ENCODE results near the gene FOXN3. TPM values are rescaled to one million over a fixed set of nuclear protein-coding genes. Genes with fewer than 3 reads are reported as not detected.

FOXN3 gene
- polyA plus RNA-seq, 2 of the 4 experiments (the other 2 are of a cell fraction), result 6.0 to 6.4 TPM

DNA sequence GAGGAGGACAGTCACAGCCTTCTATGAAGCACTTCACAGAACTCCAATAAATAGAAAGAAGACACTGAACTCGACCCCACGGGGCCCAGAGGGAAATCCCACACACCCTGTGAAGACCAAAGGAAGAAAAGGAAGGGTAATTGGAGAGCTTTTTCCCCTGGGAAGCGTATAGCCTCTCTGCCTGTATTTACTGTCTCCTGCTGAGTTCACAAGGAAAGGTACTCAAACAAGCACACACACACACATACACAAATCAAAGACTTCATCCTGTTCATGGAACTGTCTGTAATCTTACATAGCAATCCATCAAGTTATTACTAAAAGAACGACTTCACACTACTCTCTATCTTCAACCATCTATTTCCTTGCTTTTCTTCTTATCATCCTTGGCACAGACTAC lies 15.3 kb downstream of the FOXN3 start:
- Histone ChIP-seq H3K4me2 (no peak overlapping the region), H3K9me3 (no peaks in the 10 kb centered on the region), H3K4me1 (no peaks in the 10 kb centered on the region), H3K4me3 (no peak overlapping the region), H3K27ac (no peak overlapping the region)
- ChIA-PET POLR2A (no interaction called here), CTCF (interaction anchor here (1.1 kb wide), 1 partner anchor 13 kb away, joined by 3 read pairs; no protein-coding TSS in a partner anchor)
- TF ChIP-seq HDAC2 (IDR thresholded peaks at IDR 0.05), result no peak
- no peak for TF ChIP-seq MAZ (IDR thresholded peaks at IDR 0.05; ENCODE audit: borderline replicate concordance, low read depth, low read length)
- no peak for TF ChIP-seq HEYL (CRISPR knock-in tag; IDR thresholded peaks at IDR 0.05)
- TF ChIP-seq, protein P1, sequence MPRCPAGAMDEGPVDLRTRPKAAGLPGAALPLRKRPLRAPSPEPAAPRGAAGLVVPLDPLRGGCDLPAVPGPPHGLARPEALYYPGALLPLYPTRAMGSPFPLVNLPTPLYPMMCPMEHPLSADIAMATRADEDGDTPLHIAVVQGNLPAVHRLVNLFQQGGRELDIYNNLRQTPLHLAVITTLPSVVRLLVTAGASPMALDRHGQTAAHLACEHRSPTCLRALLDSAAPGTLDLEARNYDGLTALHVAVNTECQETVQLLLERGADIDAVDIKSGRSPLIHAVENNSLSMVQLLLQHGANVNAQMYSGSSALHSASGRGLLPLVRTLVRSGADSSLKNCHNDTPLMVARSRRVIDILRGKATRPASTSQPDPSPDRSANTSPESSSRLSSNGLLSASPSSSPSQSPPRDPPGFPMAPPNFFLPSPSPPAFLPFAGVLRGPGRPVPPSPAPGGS (IDR thresholded peaks at IDR 0.05), result no peak
- TF ChIP-seq BHLHE40 (IDR thresholded peaks at IDR 0.05; ENCODE audit: low read depth, low read length), result no peak
- TF ChIP-seq, protein P2, sequence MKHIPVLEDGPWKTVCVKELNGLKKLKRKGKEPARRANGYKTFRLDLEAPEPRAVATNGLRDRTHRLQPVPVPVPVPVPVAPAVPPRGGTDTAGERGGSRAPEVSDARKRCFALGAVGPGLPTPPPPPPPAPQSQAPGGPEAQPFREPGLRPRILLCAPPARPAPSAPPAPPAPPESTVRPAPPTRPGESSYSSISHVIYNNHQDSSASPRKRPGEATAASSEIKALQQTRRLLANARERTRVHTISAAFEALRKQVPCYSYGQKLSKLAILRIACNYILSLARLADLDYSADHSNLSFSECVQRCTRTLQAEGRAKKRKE (CRISPR knock-in tag; IDR thresholded peaks at IDR 0.05; ENCODE audit: low read depth), result no peak
- TF ChIP-seq EP300 (IDR thresholded peaks at IDR 0.05), result no peak
- no peak for TF ChIP-seq ZNF302 (CRISPR knock-in tag; IDR thresholded peaks at IDR 0.05)
- no peak for TF ChIP-seq CHD4 (IDR thresholded peaks at IDR 0.05; ENCODE audit: borderline replicate concordance)
- TF ChIP-seq, protein P3, sequence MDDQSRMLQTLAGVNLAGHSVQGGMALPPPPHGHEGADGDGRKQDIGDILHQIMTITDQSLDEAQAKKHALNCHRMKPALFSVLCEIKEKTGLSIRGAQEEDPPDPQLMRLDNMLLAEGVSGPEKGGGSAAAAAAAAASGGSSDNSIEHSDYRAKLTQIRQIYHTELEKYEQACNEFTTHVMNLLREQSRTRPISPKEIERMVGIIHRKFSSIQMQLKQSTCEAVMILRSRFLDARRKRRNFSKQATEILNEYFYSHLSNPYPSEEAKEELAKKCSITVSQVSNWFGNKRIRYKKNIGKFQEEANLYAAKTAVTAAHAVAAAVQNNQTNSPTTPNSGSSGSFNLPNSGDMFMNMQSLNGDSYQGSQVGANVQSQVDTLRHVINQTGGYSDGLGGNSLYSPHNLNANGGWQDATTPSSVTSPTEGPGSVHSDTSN (IDR thresholded peaks at IDR 0.05), result no peak
- no peak for TF ChIP-seq FOXS1 (CRISPR knock-in tag; IDR thresholded peaks at IDR 0.05)
- no peak for TF ChIP-seq MYC (IDR thresholded peaks at IDR 0.05; ENCODE audit: borderline replicate concordance, low read length)
- TF ChIP-seq FOSB (CRISPR knock-in tag; IDR thresholded peaks at IDR 0.05), result no peak
- no peak for TF ChIP-seq FOSL2 (IDR thresholded peaks at IDR 0.05)
- TF ChIP-seq FOSL2 (CRISPR knock-in tag; IDR thresholded peaks at IDR 0.05), result no peak
- no peak for TF ChIP-seq NPAS2 (CRISPR knock-in tag; IDR thresholded peaks at IDR 0.05; ENCODE audit: borderline replicate concordance)
- TF ChIP-seq HOXA7 (CRISPR knock-in tag; IDR thresholded peaks at IDR 0.05), result no peak
- TF ChIP-seq NR3C1 (IDR thresholded peaks at IDR 0.05), result no peak
- ATAC-seq (no peak), DNase-seq (ENCODE audit: low read depth in 1 of 2, low spot score in 1 of 2) (no peak), FAIRE-seq (no peak)
- WGBS (ENCODE audit: missing lambda C conversion rate), result 35% methylated on average over 4 of the region's 4 CpGs

DNA sequence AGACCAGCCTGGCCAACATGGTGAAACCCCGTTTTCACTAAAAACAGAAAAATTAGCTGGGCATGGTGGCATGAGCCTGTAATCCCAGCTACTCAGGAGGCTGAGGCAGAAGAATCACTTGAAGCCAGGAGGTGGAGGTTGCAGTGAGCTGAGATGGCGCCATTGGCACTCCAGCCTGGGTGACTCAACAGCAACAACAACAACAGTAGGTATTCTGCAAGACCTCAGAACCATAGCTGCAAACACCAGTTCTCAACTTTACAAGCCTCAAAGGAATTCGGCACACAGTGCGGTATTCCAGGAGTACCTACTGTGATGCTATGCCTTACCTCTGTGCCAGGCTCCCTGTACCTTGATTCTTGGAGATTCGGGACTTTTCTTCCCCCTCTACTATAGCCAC lies 15.8 kb downstream of the FOXN3 start:
- Histone ChIP-seq H3K4me2 (no peak overlapping the region), H3K4me3 (no peak overlapping the region), H3K27ac (no peak overlapping the region), H3K9me3 (no peaks in the 10 kb centered on the region), H3K4me1 (no peaks in the 10 kb centered on the region)
- ChIA-PET CTCF (no interaction called here), POLR2A (no interaction called here)
- ATAC-seq (no peak), FAIRE-seq (no peak), DNase-seq (ENCODE audit: low read depth in 1 of 2, low spot score in 1 of 2) (no peak)
- TF ChIP-seq MYC (IDR thresholded peaks at IDR 0.05; ENCODE audit: borderline replicate concordance, low read length) (no peak), CBX8 (IDR thresholded peaks at IDR 0.05) (no peak), TFCP2L1 (CRISPR knock-in tag; IDR thresholded peaks at IDR 0.05) (no peak)
- TF ChIP-seq, protein P4, sequence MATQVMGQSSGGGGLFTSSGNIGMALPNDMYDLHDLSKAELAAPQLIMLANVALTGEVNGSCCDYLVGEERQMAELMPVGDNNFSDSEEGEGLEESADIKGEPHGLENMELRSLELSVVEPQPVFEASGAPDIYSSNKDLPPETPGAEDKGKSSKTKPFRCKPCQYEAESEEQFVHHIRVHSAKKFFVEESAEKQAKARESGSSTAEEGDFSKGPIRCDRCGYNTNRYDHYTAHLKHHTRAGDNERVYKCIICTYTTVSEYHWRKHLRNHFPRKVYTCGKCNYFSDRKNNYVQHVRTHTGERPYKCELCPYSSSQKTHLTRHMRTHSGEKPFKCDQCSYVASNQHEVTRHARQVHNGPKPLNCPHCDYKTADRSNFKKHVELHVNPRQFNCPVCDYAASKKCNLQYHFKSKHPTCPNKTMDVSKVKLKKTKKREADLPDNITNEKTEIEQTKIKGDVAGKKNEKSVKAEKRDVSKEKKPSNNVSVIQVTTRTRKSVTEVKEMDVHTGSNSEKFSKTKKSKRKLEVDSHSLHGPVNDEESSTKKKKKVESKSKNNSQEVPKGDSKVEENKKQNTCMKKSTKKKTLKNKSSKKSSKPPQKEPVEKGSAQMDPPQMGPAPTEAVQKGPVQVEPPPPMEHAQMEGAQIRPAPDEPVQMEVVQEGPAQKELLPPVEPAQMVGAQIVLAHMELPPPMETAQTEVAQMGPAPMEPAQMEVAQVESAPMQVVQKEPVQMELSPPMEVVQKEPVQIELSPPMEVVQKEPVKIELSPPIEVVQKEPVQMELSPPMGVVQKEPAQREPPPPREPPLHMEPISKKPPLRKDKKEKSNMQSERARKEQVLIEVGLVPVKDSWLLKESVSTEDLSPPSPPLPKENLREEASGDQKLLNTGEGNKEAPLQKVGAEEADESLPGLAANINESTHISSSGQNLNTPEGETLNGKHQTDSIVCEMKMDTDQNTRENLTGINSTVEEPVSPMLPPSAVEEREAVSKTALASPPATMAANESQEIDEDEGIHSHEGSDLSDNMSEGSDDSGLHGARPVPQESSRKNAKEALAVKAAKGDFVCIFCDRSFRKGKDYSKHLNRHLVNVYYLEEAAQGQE (IDR thresholded peaks at IDR 0.05), result no peak
- 70% methylated on average over 5 of the region's 5 CpGs for WGBS (ENCODE audit: missing lambda C conversion rate)
